HG03039 (cell line): ENCODE results near the gene MRM1.

Experiments used
- ATAC-seq: cut with Tn5 transposase; IDR thresholded peaks from one replicate; pipeline ENCODE4 v1.9.1; 2021; ENCODE audit warnings: mild to moderate bottlenecking, moderate library complexity; ENCODE audit not compliant: unreplicated experiment

The MRM1 gene

GRCh38 chr17:36601303-36602029, at the start of gene MRM1:
TSS of gene MRM1 (plus strand) at chr17:36601583. CDS start at chr17:36601811, 228 bp downstream.
- ATAC-seq, result peak; percentile 85

GRCh38 chr17:36553459-36553858, 47.9 kb upstream of the MRM1 start:
- no peak for ATAC-seq

- ATAC-seq, result no peak
These were observed 35.3 kb upstream of the MRM1 start for GRCh38 chr17:36566081-36566480.

- ATAC-seq, result no peak
These were observed 26.4 kb upstream of the MRM1 start for GRCh38 chr17:36575028-36575427.

GRCh38 chr17:36576793-36577192, 24.6 kb upstream of the MRM1 start:
- ATAC-seq, result no peak

GRCh38 chr17:36578671-36579070, 22.7 kb upstream of the MRM1 start:
- no peak for ATAC-seq

GRCh38 chr17:36583787-36584186, 17.6 kb upstream of the MRM1 start:
- ATAC-seq, result no peak

- no peak for ATAC-seq
These were observed 15.2 kb upstream of the MRM1 start for GRCh38 chr17:36586138-36586537.

GRCh38 chr17:36590082-36590481, 11.3 kb upstream of the MRM1 start:
- ATAC-seq, result no peak

GRCh38 chr17:36591434-36592315, 9.7 kb upstream of the MRM1 start, which contains the start of gene DHRS11:
TSS of gene DHRS11 (plus strand) at chr17:36591879. CDS start at chr17:36592010, 131 bp downstream.
- peak; percentile 82 for ATAC-seq

GRCh38 chr17:36592316-36592715, 9.1 kb upstream of the MRM1 start:
- no peak for ATAC-seq

- ATAC-seq, result no peak
These were observed 8.6 kb upstream of the MRM1 start for GRCh38 chr17:36592716-36593321.

- ATAC-seq, result no peak
These were observed 7.6 kb upstream of the MRM1 start for GRCh38 chr17:36593656-36594316.

GRCh38 chr17:36594626-36595401, 6.6 kb upstream of the MRM1 start:
- ATAC-seq, result no peak

GRCh38 chr17:36597226-36597625, 4.2 kb upstream of the MRM1 start:
- no peak for ATAC-seq

- ATAC-seq, result no peak
These were observed 3.3 kb upstream of the MRM1 start for GRCh38 chr17:36597866-36598777.

GRCh38 chr17:36598951-36599401, 2.4 kb upstream of the MRM1 start:
- no peak for ATAC-seq

GRCh38 chr17:36599546-36600250, 1.7 kb upstream of the MRM1 start:
- ATAC-seq, result no peak
